LoVo (cell line): Measurements from ENCODE around the gene STXBP6.
"Not testable (repeated sequence)": the region's sequence is repeated elsewhere in the genome, so short reads cannot be mapped to it uniquely, and the experiment has no call there.

Experiments
- DNase-seq: peaks from one replicate; pipeline ENCODE4 v3.0.0-alpha.2; 2016; ENCODE audit warnings: low spot score

STXBP6 gene

DNA sequence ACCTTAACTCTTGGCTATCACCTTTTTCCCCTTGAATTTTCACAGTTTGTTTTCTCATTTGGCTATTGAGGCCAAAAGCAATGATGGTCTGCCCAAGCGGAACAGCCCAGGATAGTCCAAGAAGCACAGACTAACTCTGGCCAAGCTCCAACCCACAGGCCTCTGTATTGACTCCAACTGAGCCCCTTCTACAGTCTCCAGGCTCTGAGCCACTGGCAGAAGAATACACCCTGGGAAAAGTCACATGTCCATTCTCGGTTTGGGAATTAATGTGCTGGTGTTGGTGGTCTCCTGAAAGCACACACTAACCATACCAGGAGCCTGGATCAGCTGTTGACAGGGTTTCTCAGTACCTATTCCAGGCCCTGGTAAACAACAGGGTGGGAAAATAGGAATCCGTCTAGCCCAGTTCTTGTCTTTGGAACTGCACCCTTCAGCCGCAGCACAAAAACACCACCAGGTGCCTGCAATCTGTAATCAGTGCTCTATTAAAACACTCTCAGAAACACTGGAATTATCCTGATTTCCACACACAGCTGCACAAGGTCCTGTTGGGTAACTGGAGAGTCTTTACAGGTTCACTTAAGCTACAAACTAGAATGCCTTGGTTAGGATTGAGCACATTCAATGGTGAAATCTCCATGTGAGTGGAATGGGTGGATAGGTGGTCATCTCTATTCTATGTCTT lies 63.6 kb downstream of the STXBP6 start:
- DNase-seq = no peak

DNA sequence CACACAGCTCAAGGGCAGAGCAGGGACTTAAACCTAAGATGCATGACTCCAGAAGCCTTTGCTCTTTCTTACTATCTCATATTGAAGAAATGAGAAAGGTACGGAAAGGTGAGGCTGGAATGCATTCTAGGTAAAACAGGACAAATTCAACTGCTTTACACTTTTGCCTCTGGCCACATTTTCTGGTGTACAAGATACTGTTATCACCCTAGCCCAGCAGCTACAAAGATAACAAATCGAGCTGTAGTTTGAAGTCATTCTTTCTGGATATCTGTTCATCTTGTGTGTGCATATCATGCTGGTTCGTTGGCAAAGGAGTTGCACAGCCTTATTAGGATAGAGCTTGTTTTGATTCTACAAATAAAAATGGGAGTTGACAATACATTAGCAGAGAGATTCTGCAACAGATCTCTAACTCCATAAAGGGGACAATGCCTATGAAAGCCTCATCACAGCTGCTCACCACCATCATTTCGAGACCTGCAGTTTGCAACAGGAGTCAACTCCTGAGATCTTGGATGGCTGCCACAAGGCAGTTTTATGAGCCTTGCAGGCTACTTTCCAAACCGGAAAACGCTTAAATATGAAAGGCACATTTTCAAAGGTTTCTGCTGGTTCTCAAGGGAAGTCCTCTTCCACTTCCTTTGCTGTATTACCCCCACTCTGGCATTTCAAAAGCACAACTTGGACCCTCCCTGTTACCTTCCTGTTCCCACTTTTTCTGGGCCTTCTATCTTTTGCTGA lies 64.9 kb downstream of the STXBP6 start:
- peak; percentile 82 for DNase-seq

DNA sequence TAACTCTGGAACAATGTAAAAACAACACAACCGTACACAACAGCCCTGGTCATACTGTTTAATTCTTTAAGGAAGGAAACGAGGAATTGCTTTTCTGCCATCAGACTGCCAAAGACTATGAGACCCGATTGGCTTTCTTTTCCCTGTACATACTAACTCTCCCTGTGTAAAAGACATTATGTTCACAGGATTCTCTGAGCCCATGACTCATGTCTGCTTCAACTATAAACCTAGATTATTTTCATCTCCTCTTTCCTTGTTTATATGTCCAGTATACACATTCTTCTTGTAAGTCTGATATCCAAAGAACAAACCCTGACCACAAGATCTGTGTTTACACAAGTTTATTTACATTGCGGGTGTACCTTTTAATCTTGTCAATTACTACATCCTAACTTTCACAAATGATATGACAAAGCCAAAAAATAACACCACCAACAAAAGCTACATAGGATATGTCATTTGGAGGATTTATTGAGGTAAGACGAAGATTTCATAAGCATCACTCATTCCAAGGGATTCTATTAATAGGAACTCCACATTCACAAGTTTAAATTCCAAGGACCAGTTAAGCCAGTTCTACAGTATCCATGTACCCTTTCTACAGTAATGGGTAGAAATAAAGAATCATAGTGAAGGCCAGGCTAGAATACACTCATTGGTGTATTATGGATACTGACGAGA lies 67.3 kb downstream of the STXBP6 start:
- DNase-seq = peak; percentile 88

DNA sequence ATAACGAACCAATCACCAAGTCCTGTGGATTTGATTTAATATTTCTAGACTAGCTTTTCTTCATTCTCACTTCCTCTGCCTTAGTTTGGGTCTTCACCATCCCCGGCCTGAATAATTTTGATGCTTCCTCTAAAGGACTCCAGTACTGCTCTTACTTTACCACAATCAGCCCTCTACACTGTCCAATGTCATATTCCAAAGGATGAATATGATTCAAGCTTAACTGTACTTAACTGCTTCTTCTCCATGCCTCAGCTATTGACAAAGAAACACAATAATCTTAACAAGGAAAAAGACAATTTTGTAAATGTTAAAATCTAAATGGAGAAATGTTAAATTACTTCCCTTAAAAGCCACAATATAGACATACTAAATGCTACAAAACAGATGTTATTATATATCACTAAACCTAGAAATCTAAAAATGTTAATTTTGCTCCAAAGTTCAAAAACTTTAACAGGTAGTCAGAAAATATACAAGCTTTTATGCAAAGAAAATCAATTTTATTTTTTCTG lies 70.2 kb downstream of the STXBP6 start:
- DNase-seq = no peak

DNA sequence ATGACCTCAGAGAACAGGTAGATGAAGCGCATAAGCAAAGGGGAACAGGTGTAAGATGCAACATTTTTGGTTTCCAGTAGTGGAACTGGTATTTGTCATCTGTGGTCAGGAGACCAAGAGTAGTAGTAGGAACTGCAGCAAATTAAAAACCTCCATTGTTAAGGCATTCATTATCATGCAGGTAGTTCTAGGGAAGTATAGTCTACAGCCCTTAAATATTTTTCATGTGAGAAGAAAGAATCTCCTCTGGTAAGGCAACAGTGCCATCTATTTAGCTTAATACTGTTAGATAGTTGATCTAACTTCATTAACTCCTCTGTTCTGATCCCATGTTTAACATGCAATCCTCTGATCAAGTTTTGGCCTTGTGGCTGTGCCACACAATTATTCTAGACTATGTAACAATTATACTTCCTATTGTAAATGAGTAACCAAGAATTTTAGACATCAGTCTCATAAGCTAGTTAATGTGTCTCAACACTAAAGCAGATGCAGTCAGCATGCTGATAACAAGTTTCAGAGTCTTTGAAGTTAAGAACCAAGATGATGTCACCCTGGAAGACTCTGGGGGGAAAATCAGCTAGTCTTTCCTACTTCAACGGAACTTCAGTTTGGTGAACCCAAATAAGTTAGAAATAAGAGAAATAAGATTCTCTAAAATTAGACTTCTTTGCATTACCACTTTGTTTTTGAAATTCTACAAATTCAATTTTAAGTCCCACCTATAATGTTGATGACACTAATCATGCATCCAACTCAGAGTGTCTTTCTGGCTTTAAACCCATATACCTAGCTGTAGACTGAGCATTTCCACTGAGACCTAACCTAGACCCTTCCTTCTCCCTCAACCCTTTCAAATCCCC lies 70.9 kb downstream of the STXBP6 start:
- DNase-seq = peak; percentile 60

DNA sequence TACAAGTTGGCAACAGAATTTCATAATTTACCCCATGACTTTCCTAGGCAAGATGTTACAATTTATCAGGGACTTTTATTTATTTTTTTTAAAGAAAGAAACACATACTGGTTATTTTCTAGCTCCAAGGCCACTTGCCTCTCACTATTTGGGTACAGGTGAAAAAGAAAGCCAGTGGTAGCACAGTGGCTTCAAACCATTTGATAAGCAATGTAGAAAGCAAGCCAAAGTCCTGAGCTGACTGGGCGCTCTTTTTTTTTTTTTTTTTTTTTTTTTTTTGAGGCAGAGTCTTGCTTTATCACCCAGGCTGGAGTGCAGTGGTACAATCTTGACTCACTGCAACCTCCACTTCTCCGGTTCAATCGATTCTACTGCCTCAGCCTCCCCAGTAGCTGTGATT lies 73.3 kb downstream of the STXBP6 start:
- DNase-seq = no peak

DNA sequence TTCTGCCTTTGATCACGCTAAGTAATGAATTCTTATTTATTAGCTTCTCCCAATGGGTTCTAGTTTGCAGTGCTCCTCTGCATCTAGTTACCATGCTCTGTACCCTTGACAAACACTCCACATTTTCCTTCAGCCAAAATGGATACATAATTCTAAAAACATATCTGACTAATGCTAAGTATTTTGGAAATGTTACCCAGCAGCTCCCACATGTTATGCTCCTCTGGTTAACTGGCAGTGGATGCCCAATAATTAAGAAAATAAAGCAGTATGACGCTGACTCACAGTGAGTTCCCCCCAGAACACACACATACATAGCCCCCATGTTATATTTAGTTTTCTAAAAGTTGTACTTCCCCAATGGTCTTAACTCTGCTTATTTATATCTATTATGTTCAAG lies 74.6 kb downstream of the STXBP6 start:
- DNase-seq = no peak

DNA sequence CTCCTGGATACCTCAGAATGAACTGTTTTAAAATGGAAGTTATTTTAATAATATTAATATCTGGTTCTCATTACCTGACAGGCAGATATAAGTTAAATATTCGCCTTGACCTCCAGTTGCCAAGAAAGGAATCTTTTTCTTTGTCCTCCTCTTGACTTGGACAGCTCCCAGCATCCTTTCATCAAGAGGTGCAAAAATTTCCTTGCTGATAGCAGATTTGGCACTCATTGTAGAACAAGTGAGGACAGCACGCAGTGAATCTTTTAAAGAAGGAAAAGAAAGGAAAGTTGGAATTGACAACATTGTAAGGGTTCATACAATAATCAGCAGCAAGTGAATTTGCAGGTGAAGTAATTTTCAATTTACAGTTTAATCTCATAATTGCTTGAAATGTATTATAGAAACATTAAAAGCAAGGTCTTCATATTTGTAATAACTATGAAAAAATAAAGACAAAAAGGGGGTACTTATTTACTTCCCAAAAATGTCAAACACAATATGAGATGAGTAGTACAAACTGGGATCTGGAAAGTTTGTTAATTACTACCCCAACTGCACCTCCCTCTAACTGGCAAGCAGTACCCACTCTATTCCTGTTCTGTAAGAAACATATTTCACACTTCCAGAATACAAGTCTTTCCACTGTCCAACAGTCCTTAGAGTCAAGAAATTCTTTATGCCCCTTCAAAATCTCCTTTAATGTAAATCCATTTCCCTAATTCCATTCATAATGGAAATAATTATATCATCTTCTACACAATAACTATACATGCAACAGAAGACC lies 75.2 kb downstream of the STXBP6 start:
- no peak for DNase-seq

DNA sequence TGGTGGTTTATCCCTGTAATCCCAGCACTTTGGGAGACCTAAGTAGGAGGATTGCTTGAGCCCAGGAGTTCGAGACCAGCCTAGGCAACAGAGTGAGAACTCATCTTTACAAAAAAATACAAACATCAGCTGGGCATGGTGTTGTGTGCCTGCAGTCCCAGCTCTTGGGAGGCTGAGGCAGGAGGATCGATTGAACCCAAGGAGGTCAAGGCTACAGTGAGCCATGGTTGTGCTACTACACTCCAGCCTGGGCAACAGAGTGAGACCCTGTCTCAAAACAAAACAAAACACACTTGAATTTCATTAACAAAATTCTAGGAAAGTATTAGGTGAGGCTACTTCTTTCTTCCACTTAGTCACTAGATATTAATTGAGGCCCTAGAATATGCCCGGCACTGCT lies 77.1 kb downstream of the STXBP6 start:
- no peak for DNase-seq

DNA sequence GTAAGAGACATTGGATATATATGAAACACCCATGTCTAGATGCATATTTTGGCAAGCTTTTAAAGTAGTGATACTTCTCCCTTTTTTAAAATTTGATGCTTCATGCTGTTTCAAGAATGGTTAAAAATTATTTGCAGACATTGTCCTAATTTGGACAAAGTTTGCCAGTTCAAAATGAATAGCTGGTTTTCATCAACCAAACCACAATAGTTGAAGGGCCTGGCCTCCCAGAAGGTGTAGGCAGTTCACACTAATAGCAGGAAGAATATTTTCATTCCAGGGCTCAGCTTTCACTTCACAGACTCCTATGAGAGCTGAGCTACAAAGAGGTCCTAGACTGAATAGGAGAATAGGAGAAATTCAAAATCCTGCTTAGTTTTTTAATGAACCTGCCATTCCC lies 78.7 kb downstream of the STXBP6 start:
- no peak for DNase-seq

DNA sequence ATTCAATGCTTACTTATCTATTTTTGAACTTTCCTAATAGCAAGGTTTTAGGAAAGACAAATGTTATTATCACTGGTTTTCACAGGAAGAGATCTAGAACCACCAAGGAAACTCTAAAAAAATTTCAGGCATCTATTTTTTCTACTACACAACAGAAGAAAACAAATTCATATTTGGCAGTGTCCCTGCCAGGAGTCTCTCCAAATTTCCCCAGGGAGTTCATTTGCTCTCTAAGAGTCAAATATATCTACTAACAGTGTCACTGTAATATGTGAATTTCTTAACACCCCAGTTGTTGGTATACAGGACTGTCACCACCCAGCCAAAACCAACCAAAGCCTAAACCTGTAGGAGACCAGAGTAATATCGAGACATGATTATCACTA lies 83.4 kb downstream of the STXBP6 start:
- DNase-seq = no peak

DNA sequence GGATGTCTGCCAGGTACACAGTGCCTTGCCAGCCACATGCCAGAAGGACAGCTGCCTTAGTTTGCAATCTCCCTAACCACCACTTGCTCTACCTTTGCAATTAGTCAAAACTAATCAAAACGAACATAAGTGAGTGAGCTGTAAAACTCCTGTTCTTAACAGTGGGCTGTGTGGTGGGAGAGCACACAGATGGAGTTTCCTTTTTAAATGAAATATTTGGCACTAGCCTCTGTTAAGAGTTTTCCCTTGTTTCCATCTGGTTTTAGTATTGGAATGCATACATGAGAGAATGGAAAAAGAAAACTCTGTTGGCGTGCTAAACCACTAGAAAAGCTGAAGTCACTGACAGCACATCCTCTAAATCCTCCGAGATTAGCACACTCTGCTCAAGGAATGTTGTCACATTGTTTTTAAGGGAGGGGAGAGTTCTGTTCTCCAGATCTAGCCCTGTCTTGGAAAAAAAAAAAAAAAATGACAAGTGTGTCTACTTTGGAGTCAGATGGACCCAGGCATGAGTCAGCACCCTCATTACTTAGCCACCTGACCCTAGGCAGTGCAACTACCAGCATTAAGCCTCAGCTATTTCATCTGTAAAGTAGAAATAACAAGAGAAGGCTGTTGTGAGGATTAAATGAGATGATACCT lies 83.9 kb downstream of the STXBP6 start:
- peak; percentile 47 for DNase-seq

DNA sequence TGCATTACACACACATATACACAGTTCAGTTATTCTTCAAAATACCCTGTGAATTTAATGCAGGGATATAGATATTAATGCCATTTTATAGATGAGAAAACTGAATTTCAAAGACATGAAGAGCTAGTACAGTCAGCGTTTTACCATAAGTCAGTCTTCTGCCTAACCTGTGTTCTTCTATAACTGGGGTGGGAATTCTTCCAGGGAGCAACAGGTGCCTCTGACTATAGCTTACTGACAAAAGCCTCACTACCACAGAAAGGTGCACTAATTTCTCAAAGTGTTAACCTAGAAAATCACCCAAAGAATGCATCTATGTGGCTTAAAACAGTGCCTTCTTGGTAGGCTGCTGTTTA lies 84.4 kb downstream of the STXBP6 start:
- DNase-seq = no peak

DNA sequence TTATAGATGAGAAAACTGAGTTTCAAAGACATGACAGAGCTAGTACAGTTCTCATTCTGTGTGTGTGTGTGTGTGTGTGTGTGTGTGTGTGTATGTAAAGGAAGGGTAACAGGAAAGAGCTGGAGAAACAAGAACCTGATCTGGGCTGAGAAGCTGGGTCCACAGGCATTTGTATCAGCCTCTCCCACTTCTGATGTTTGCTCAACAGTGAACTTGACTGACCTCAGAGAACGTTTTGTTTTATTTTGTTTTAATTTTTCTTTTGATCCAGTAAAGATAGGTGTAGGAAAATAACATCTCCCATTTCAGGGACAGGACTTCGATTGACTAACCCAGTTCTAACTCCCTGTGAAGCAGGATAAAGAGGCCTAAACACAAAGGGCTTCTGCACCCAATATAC lies 85.4 kb downstream of the STXBP6 start:
- no peak for DNase-seq

DNA sequence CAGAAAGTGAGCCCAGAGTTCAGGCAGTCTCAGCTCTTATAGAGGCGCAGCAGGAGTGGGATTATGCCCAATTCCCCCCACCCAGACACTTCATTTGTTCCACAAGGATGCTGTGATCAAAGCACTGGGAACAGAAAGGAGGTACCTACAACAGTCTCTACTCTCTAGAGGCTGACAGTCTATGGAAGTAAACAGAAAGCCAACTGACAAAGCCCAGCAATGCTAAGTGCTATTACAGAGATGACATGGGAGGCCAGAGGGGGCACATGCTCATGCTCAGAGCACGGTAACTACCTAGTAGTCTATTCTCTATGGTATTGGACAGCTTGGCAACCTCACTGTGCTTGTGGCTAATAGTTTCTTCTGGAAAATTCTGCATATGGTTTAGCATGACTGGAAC lies 85.9 kb downstream of the STXBP6 start:
- no peak for DNase-seq

DNA sequence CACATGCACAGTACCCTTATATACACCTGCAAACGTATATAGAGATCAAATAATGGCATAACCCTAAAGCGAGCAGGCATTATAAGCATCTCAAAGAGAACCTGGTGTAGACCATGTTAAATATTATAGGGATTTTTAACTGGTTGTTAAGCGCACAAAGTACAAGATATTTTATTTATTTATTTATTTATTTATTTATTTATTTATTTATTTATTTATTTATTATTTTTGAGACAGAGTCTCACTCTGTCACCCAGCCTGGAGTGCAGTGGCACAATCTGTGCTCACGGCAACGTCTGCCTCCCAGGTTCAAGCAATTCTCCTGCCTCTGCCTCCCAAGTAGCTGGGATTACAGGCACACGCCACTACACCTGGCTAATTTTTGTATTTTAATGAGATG lies 87.8 kb downstream of the STXBP6 start:
- not testable (repeated sequence) for DNase-seq

DNA sequence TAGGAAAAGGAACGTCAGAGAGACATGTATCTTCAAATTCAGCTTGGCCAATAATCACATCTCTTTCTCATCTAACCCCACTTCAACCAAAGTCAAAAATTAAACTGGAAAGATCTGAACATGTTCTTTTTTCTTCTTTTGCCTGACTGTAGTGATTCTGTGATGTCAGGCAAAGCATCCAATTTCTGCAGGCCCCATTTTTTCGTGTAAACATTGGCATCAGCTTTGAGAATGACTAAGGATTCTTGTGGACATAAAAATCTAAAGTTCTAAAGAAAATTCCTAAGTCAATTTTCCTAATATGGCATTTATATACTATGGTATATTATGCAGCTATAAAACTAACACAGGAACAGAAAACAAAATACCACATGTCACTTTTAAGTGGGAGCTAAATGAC lies 89.1 kb downstream of the STXBP6 start:
- DNase-seq = no peak

DNA sequence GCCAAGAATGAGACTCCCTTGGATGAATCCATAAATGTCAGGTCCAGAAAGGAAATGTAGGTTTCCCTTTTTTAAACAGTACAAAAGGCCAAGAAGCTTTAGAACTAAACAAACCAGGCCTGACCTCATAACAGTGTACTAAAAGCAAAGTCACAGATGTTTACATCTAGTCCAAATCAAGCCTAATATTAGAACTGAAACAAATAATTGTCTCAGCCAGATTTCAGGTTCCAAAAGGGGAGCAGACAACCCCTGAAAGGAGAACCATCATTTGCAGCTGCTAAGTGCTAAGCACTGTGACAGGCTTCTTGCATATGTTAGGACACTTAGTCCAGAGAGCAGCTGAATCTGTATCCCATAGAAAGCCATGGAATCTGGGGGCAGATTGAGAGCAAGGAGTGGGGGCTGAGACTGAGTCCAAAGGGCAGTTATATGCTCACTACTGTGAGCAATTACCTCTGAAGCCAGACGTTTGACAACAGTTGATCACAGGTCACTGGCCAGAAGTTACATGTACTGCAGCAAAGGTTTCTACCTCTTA lies 90.1 kb downstream of the STXBP6 start:
- no peak for DNase-seq

DNA sequence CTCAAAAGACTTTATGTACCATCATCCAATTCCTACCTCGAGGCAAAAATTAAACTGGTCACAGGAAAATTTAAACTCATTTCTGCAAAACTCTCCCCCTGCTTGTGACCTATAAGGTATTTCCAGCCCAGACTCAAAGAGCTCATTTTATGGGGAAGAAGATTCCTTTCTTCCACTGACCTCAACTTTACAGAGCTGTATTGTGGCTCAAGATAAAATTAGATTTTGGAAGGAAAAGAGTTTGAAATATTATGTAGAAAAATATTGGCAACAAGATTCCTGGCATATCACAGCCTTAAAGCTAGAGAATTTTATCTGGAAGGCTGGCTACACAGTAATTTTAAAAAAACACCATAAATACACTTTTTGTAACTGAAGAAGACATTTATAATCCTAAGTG lies 91.7 kb downstream of the STXBP6 start:
- no peak for DNase-seq

DNA sequence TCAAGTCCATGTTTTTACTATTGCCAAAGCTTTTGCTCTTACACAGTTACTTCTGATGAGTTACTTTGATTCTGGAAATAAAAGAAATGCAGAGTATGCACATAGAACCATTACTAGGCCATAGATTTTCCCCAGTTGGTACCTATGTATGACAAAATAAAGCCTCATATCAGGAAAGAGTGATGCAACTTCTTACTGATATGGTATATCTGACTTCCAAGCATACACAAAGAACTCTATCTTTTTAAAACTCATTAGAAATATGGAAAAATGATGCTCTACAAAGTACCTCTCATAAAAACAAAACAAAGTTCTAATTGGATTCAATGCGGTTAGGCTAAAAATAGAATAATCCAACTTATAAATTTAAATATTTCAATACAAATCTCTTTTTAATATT lies 92.1 kb downstream of the STXBP6 start:
- no peak for DNase-seq

DNA sequence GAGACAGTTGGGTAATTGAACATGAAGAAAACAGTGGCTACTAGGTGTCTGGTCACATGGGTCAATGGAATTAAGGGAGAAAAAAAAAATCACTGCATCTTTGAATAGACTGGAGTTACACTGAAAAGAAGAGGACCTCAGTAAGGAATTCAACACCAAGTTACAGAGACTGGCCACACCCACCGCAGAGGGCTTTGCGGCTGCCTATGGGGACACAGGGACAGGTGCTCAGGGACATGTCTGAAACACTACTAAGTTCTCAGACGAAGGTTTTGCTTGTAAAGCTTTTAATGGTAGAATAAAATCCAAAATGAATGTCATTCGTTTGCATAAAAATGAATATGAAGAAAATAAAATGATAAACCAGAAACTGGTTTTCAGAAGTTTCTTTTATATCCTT lies 93.8 kb downstream of the STXBP6 start:
- DNase-seq = no peak
